CD4-positive, alpha-beta memory T cell (primary cell): Measurements from ENCODE around the gene NPIPA1. TPM values are rescaled to one million over a fixed set of nuclear protein-coding genes. Genes with fewer than 3 reads are reported as not detected.
"Not testable (repeated sequence)": the region's sequence is repeated elsewhere in the genome, so short reads cannot be mapped to it uniquely, and the experiment has no call there.

Experiments
- CTCF ChIA-PET: fragments of 350-600 bp; sonication (Branson Sonifier 250); formaldehyde crosslinking; loops from one replicate; lab custom pipeline; 2021; ENCODE audit warnings: inconsistent platforms; ENCODE audit not compliant: partially characterized antibody; lab: Charles Lee
- POLR2A ChIA-PET: fragments of 350-600 bp; sonication (Branson Sonifier 250); formaldehyde crosslinking; loops from one replicate; lab custom pipeline; 2021; ENCODE audit not compliant: partially characterized antibody; lab: Charles Lee
- DNase-seq, 5 donors: peaks; one replicate each; pipeline versions ENCODE4 v3.0.0 to v3.0.0-alpha.2; 2020 to 2022; ENCODE audit warnings: mixed read lengths in 1 of 5
- H3K27ac ChIP-seq: one replicate; pipeline ENCODE4 v1.7.0; 2013; ENCODE audit warnings: low read depth, low read length
- H3K27me3 ChIP-seq: 2 replicates; pipeline ENCODE4 v1.7.0; 2013; ENCODE audit warnings: mild to moderate bottlenecking, low read length, moderate library complexity; ENCODE audit not compliant: insufficient read depth
- H3K36me3 ChIP-seq: 2 replicates; pipeline ENCODE4 v1.7.0; 2013; ENCODE audit warnings: mild to moderate bottlenecking, low read length, moderate library complexity; ENCODE audit not compliant: insufficient read depth
- H3K4me1 ChIP-seq: 2 replicates; pipeline ENCODE4 v1.7.0; 2013; ENCODE audit warnings: mild to moderate bottlenecking, low read length, moderate library complexity; ENCODE audit not compliant: insufficient read depth
- H3K4me3 ChIP-seq, 2 donors: one replicate each; pipeline ENCODE4 v1.7.0; 2013; ENCODE audit warnings: low read length in 2 of 2, mild to moderate bottlenecking in 1 of 2
- H3K9me3 ChIP-seq, 2 donors: one replicate each; pipeline ENCODE4 v1.7.0; 2013; ENCODE audit warnings: low read length in 2 of 2, control low read depth in 1 of 2; ENCODE audit not compliant: control insufficient read depth in 1 of 2
- H3K27ac Mint-ChIP-seq, 7 donors: one replicate each; pipeline ENCODE4 v1.8.0; 2020 to 2021; ENCODE audit warnings: mixed read lengths in 7 of 7, mild to moderate bottlenecking in 6 of 7, inconsistent platforms in 3 of 7, moderate library complexity in 3 of 7
- H3K27me3 Mint-ChIP-seq, 2 donors: one replicate each; pipeline ENCODE4 v1.8.0; 2020 to 2021; ENCODE audit warnings: mixed read lengths in 2 of 2
- H3K36me3 Mint-ChIP-seq, 2 donors: one replicate each; pipeline ENCODE4 v1.8.0; 2020 to 2021; ENCODE audit warnings: mixed read lengths in 2 of 2, inconsistent platforms in 1 of 2, mild to moderate bottlenecking in 1 of 2
- H3K4me1 Mint-ChIP-seq, 4 donors: one replicate each; pipeline ENCODE4 v1.8.0; 2020 to 2021; ENCODE audit warnings: mixed read lengths in 4 of 4, mild to moderate bottlenecking in 1 of 4
- H3K4me3 Mint-ChIP-seq, 8 donors: one replicate each; pipeline ENCODE4 v1.8.0; 2020 to 2021; ENCODE audit warnings: mixed read lengths in 8 of 8, mild to moderate bottlenecking in 7 of 8, moderate library complexity in 6 of 8, inconsistent platforms in 3 of 8
- H3K9me3 Mint-ChIP-seq, 8 donors: one replicate each; pipeline ENCODE4 v1.8.0; 2020 to 2021; ENCODE audit warnings: mixed read lengths in 8 of 8, mild to moderate bottlenecking in 5 of 8, inconsistent platforms in 3 of 8, moderate library complexity in 1 of 8
- intact Hi-C: fragments of 100-400 bp; cut with micrococcal nuclease; formaldehyde crosslinking; loops from one replicate; pipeline ENCODE4 v1.15.1; 2023
- polyA plus RNA-seq, 2 donors: library from polyadenylated mRNA; unstranded; fragments of 300-500 nt; fragmentation: Illumina TruSeq; gene quantifications; one replicate each; pipeline ENCODE4 v1.2.3, GENCODE V29; 2021
- total RNA-seq, 2 experiments: library from RNA; stranded (reverse); gene quantifications; one replicate each; pipeline ENCODE4 v1.2.3, GENCODE V29; 2021

Gene NPIPA1
- total RNA-seq (100 to 1,000 TPM; 143 to 149 TPM), polyA plus RNA-seq (1 to 10 TPM in 1 of 2 donors, not detected in 1; 9.1 TPM)

DNA sequence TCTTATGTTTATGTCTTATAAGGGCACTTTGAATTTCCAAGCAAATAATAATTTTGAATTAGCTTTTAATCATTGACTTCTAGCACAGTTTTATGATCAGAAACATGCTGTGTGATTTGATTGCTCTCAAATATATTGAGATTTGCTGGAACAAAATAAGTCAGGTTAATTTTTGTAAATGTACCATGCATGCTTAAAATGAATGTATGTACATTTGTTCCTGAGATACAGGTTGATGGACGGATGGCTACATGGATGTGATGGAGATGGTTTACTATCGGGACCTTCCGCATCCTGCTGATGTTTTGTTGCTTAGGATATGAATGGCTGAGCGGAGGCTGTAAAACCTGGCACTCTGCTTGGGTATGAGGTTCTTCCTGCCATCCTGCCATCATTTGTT lies at the start of gene NPIPA1:
Gene NPIPA1, plus strand, starts transcription at position 301 of the 400 bp plus-strand sequence. Its CDS starts 0 bp downstream, at position 301.
- H3K4me1 Mint-ChIP-seq, H3K9me3 Mint-ChIP-seq, H3K9me3 ChIP-seq, DNase-seq, H3K27me3 ChIP-seq, H3K27ac ChIP-seq, POLR2A ChIA-PET, H3K36me3 ChIP-seq, H3K36me3 Mint-ChIP-seq, H3K4me3 ChIP-seq, H3K4me3 Mint-ChIP-seq, intact Hi-C loops, H3K27ac Mint-ChIP-seq, CTCF ChIA-PET, H3K4me1 ChIP-seq, H3K27me3 Mint-ChIP-seq: not testable (repeated sequence)

DNA sequence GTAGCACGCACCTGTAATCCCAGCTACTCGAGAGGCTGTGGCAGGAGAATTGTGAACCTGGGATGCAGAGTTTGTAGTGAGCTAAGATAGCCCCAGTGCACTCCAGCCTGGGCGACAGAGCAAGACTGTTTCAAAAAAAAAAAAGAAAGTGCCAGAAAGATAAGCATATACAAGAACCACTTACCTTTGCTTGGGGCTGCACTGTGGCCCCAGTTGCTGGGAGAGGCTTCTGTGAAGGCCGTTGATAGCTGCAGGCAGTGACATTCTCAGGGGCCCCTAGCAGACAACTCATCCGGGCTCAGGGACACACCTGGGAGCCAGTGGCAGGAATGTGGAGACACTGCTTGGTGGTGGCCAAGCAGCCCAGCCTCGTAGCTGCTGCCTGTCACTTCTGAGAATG lies 45.1 kb upstream of the NPIPA1 start:
- H3K27ac ChIP-seq, H3K9me3 Mint-ChIP-seq, H3K4me1 ChIP-seq, CTCF ChIA-PET, H3K4me3 ChIP-seq, H3K27me3 Mint-ChIP-seq, POLR2A ChIA-PET, DNase-seq, H3K9me3 ChIP-seq, H3K36me3 ChIP-seq, H3K4me1 Mint-ChIP-seq, H3K27me3 ChIP-seq, intact Hi-C loops, H3K36me3 Mint-ChIP-seq, H3K27ac Mint-ChIP-seq, H3K4me3 Mint-ChIP-seq: not testable (repeated sequence)

DNA sequence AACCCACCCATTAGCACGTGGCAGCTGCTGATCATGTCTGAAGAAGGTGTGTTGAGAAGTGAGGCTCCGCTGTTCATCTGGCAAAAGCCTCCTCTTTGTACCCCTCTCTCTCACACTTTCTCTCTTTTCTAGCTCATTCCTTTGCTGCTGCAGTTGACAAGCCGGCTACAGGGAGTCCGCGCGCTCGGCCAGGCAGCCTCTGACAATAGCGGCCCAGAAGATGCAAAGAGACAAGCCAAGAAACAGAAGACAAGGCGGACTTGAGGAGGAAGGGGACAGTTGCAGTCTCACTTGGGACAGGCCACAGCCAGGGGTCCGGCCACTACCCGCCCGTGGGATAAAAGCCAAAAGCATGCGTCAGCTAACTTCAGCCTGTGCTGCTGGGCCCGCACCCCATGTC lies 41.9 kb upstream of the NPIPA1 start:
- H3K4me1 ChIP-seq, CTCF ChIA-PET, H3K27me3 ChIP-seq, DNase-seq, H3K4me3 Mint-ChIP-seq, H3K27me3 Mint-ChIP-seq, H3K36me3 Mint-ChIP-seq, H3K9me3 Mint-ChIP-seq, H3K27ac ChIP-seq, intact Hi-C loops, POLR2A ChIA-PET, H3K27ac Mint-ChIP-seq, H3K4me3 ChIP-seq, H3K9me3 ChIP-seq, H3K4me1 Mint-ChIP-seq, H3K36me3 ChIP-seq: not testable (repeated sequence)

DNA sequence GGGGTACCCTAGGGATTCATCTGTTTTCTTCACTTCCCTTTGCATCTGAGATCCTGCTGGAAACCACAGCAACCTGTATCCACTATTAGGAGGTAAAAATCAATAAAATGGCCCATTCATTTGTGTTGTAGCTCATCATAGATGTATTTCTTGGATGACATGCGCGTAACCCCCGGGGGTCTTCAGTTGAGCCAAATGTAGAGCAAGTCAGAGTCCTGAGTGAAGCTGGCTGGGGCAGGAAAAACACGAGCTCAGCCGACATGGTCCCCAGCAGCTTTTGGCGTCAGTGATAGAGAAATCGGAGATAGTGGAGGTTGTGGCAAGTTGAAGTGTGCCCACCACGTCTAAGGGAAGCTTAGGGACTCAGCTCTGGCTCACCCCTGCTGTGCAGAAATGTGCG lies 41.2 kb upstream of the NPIPA1 start:
- H3K27ac Mint-ChIP-seq, H3K4me3 ChIP-seq, intact Hi-C loops, H3K4me1 ChIP-seq, POLR2A ChIA-PET, H3K27ac ChIP-seq, H3K9me3 Mint-ChIP-seq, H3K36me3 ChIP-seq, H3K4me3 Mint-ChIP-seq, DNase-seq, CTCF ChIA-PET, H3K36me3 Mint-ChIP-seq, H3K4me1 Mint-ChIP-seq, H3K9me3 ChIP-seq, H3K27me3 Mint-ChIP-seq, H3K27me3 ChIP-seq: not testable (repeated sequence)

DNA sequence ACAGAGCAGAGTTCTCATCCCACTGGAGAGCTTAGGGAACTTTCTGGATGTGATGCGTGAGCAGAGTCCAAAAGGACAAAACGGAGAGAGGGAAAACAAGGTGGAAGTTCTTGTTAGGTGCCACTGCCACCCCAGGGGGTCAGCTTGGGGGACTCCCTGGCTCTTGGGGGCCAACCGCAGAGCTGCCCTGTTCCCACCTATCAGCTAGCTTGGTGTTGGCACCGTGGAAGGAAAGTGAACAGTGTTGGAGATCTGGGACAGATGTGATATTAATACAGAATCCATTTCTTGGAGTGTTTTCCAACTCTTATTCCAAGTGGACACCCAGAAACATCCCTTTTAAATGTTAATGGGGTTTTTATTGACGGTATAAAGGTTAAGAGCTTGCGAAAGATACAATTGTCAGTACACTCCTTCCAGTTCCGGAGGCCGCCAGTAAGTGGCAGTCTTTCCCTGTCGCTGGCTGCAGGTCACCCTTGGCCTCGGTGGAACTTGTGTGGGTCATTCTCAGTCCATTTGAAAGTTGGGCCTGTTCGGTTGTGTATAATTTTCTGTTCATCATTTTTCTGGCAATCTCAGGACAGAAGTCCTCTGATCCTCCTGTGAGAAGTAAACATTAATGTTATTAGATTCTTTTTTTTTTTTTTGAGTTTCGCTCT lies 40.1 kb upstream of the NPIPA1 start:
- H3K4me3 Mint-ChIP-seq, H3K4me3 ChIP-seq, H3K36me3 ChIP-seq, H3K27me3 ChIP-seq, H3K36me3 Mint-ChIP-seq, H3K9me3 ChIP-seq, H3K9me3 Mint-ChIP-seq, H3K4me1 ChIP-seq, intact Hi-C loops, POLR2A ChIA-PET, H3K27ac Mint-ChIP-seq, H3K27ac ChIP-seq, H3K4me1 Mint-ChIP-seq, H3K27me3 Mint-ChIP-seq, CTCF ChIA-PET: not testable (repeated sequence)
- DNase-seq = peak in 3 of 5 donors; percentile 10 to 16 (median 15)

DNA sequence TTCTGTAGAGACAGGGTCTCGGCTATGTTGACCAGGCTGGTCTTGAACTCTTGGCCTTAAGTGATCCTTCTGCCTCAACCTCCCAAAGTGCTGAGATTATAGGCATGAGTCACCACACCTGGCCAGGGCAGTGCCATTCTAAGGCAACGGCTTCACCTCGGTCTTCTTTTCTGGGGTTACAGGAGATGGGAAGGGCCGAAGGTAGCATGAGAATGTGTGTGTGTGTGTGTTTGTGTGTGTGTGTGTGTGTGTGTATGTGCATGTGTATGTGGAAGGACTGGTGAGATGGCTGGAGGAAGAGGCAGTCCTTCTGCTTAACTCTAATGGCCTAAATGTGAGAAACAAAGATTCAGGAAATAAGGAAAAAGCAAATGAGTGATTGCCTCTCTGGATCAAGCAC lies 39.1 kb upstream of the NPIPA1 start:
- H3K36me3 Mint-ChIP-seq, H3K27ac ChIP-seq, CTCF ChIA-PET, H3K27me3 ChIP-seq, H3K36me3 ChIP-seq, DNase-seq, H3K9me3 Mint-ChIP-seq, H3K4me3 Mint-ChIP-seq, H3K4me1 ChIP-seq, H3K27me3 Mint-ChIP-seq, intact Hi-C loops, H3K9me3 ChIP-seq, H3K4me1 Mint-ChIP-seq, POLR2A ChIA-PET, H3K4me3 ChIP-seq: not testable (repeated sequence)
- H3K27ac Mint-ChIP-seq = peak overlapping the region in 2 of 7 donors; percentile 18 to 22

DNA sequence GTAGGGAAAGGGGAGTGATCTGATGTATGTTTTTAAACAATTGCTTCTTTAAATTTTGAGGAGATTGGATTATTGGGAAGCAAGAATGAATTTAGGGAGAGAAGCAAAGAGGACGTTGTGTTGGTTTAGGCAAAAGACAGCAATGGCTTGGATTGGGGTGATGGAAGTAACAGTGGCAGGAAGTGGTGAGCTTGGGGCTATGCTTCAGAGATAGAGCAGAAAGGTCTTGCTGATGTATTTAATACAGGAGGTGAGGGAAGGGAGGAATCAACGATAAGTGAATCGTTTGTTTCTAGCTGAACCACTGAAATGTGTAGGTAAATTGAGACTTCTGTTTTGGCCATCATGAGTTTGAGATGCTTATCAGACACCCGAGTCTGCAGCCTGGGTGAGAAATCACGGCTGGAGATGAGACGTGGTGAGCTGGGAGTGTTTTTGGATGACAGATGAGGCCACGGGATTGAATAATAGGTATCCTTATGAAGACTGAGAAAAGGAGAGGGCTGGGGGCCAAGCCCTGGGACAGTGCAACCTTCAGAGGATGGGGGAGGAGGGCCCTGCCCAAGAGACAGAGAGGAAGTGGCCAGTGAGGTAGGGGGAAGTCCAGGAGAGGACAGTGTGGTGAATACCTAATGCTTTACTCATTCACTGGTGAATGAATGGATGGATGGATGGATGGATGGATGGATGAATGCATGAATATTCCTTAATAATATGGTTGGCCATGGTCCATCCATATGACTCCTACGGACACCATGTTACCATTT lies 33.9 kb upstream of the NPIPA1 start:
- H3K4me1 ChIP-seq, POLR2A ChIA-PET, H3K27me3 ChIP-seq, H3K4me1 Mint-ChIP-seq, H3K9me3 Mint-ChIP-seq, H3K36me3 ChIP-seq, H3K36me3 Mint-ChIP-seq, H3K4me3 ChIP-seq, H3K27me3 Mint-ChIP-seq, H3K27ac ChIP-seq, CTCF ChIA-PET, intact Hi-C loops, H3K9me3 ChIP-seq: not testable (repeated sequence)
- Mint-ChIP-seq H3K27ac (peak overlapping the region in 1 of 7 donors; percentile 81), H3K4me3 (peak overlapping the region in 2 of 8 donors; percentile 14 to 29)
- DNase-seq = peak in 1 of 5 donors; percentile 12
